HG03521 (cell line): Measurements from ENCODE around the gene RGP1.

Experiments
- ATAC-seq: cut with Tn5 transposase; IDR thresholded peaks from one replicate; pipeline ENCODE4 v1.9.1; 2021; ENCODE audit warnings: mild to moderate bottlenecking, moderate library complexity; ENCODE audit not compliant: unreplicated experiment

Gene RGP1

GRCh38 chr9:35769763-35770162 lies 20.7 kb downstream of the RGP1 start:
- ATAC-seq: no peak

- no peak for ATAC-seq
Measured at GRCh38 chr9:35771075-35771433, 22.0 kb downstream of the RGP1 start.

GRCh38 chr9:35771534-35771933 lies 22.4 kb downstream of the RGP1 start:
- ATAC-seq: no peak

DNA sequence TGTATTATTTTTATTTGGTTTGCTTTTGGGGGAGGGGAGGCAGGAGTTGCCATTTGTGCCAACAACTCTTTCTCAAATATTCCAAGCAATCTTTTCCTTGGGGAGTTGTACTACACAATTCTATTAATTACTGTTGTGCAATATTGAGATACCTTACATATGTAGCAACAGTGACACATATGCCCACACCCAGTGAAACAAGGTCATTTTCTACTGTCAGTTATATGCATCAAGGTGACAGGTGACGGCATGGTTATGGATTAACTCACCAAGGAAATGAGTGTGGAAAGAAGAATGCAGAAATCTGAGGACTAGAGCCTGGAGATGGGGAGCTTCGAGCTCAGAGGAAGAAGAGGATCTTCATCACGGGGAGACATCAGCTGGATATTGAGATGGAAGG lies 22.9 kb downstream of the RGP1 start:
- ATAC-seq: no peak

DNA sequence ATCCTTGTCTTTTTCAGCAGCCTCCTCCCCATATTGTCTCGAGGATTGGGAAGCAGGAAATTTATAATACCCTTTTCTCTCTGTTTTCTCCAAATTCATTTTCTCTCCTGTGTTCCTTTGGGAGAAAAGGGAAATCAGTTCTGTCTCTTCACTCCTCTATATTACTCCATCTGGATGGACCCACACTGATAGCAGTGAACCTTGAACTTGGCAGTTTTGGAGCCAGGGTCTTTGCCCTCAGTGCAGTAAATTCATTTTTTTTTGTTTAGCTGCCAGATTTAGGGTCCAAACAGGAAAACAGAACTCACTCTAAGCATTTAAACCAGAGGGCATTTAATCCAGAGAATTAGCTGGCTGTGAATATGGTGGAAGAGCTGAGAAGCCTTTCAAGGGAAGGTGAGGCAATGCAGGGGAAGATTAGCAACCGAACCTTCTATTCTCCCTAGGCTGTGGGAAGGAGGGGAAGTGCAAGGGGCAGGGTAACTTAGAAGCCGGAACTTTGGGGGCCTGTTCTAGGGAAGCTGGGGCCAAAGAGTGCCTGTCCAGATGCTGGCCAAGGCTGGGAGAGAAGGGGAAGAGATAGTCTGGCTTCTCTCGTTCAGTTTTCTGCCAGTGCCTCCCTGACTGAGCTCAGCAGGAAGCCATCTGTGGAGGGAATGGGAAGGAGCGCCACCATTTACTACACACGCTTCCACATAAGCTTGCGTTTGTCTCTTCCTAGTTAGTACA lies 26.0 kb downstream of the RGP1 start:
- ATAC-seq: no peak

GRCh38 chr9:35776018-35776417 lies 26.9 kb downstream of the RGP1 start:
- ATAC-seq: no peak

GRCh38 chr9:35778496-35778895 lies 29.4 kb downstream of the RGP1 start:
- no peak for ATAC-seq

- no peak for ATAC-seq
Measured at GRCh38 chr9:35781066-35781465, 32.0 kb downstream of the RGP1 start.

- ATAC-seq: no peak
Measured at GRCh38 chr9:35783418-35783817, 34.3 kb downstream of the RGP1 start.

DNA sequence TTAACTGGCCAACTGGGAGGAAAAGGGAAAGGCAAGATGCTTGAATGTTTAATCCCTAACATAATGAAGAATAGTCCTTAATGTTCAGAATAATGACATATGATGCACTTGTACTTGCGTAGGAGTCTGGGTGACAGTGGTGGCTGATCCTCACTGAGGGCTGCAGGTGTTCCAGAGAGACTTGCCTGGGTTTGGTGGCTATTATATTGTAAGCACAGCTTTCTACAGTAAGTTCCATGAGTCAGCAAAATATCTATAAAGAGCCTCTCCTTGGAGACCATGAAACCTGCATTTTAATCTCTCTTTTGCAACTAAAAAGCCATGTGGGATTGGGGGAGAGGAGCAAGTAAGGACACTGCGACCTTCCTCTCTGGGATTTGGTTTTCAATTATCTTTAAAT lies 40.5 kb downstream of the RGP1 start:
- no peak for ATAC-seq

DNA sequence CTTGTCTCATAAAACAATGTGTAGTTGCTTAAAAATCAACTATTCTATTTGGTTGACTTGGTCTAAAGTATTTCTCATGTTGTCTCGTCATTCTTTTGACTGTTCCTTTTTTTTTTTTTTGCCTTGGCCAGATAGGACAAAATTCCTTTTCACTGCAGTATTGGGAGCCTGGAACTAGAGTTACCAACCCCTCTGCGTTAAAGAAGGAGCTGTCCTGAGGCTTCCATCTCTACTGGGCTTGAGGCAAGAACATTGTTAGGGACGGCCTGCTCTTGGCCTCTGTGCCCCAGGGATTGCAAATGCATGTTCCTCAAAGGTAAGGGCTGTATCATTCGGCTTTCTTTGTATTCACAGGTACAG lies 40.9 kb downstream of the RGP1 start:
- ATAC-seq: no peak

DNA sequence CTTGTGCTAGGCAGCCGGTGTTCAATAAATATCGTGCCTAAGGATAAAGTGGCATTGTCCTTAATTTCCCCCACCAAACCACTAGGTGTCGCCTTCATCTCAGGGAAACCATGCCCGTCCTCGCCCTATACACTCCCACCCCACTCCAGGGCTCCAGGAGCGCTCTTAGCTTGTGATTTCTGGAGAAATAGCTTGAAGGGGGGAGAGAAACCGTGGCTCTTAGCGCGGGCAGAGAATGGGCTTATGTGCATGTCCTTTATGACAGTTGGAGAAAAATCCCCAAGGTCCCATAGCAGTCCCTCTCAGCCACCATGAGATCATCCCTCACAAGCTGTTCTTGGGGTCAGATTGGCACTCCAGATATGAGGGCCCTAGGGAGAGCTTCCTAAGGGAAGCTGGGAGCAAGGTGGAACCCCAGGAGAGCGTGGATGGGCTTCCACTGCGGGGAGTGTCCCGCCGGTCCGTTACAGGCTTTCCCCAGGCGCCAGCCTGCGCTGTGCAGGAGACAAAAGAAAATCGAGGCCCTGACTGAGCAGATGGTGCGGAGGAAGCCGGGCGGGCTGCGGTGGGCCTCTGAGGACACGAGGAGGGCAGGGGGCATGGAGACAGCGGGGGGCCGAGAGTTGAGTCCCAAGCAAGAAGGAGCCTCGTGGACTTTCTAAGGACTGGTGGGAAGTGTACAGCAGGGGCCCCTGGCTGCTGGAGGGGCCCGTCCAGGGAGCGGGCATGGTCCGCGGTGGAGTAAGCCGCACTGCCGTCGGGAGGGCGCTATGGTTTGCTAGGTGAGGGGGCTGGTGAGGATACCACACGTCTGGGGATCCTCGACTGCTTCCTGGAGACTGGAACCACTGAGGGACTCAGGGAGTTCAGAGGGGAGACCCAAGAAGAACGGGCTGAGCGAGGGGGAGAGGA lies 41.6 kb downstream of the RGP1 start:
- no peak for ATAC-seq

DNA sequence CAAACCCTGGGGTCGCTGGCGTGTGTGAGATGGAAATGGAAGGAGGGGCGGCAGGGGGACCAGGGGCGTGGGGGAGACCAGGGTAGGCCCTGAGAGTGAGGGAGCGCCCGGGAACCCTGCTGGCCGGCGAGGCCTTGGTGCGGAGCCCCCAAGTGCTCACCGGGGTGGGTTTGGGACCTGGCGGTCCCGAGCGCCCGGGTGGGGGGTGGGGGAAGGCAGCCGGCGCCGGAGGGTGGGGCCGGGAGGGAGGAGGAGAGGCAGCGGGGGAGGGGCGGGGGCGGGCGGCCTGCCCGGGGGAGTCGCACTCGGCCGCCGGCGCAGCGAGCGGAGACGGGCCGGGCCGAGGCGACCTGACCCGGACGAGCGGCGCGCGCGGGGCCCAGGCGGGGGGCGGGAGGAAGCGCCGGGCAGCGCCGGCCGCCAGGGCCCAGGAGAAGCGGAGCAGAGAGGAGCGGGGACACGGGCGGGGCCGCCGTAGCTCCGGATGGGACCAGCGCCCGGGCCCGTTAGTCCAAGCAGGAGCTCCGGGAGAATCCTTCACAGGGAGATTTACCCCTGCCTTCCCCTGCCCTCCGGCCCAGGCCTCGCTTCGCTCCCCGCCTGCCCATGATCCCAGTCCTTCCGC lies 42.3 kb downstream of the RGP1 start, which contains the start of gene NPR2:
Gene NPR2 (plus strand): TSS at position 295 of the 625 bp plus-strand sequence. CDS start 818 bp downstream, outside the sequence.
- no peak for ATAC-seq

DNA sequence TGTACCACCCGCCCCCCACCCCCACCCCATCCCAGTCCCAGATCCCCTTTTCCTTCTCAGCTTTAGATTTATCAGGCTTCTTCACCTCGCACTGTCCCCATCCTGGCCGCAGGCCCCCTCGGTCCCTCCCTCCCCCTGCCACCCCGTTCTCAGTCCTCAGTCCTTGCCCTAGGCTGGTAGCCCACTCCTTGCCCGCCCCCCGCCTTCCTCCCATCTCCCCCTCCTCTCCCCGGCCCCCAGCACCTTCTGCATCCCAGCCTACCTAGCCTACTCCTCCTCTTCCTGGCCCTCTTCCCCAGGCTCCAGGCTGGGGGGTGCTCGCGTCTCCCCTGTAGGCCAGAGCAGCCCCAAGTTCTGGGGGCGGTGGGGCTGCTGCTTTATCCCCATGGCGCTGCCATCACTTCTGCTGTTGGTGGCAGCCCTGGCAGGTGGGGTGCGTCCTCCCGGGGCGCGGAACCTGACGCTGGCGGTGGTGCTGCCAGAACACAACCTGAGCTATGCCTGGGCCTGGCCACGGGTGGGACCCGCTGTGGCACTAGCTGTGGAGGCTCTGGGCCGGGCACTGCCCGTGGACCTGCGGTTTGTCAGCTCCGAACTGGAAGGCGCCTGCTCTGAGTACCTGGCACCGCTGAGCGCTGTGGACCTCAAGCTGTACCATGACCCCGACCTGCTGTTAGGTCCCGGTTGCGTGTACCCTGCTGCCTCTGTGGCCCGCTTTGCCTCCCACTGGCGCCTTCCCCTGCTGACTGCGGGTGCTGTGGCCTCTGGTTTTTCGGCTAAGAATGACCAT lies 43.1 kb downstream of the RGP1 start:
- no peak for ATAC-seq

GRCh38 chr9:35792826-35793225 lies 43.7 kb downstream of the RGP1 start:
- no peak for ATAC-seq

DNA sequence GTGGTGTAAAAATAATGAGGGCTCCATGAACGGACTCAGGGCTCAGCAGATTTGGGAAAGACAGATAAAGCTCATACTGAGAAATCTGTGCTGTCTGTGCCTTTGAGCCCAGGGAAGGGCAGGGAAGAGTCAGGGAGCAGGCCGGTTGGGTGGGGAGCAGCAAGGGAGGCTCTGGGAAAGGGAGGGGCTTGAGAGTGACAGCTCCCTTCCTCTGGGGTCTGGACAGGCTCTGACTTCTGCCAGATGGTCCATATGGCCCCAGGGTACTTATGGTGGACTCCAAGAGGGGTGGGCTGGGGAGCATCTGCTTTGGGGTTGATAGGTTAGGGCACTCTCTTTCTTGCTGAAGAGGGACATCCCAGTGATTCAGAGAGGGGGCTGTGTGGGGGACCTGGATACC lies 44.4 kb downstream of the RGP1 start:
- ATAC-seq: no peak

- ATAC-seq: no peak
Measured at GRCh38 chr9:35795695-35796094, 46.6 kb downstream of the RGP1 start.

- no peak for ATAC-seq
Measured at GRCh38 chr9:35797311-35798109, 48.4 kb downstream of the RGP1 start.

DNA sequence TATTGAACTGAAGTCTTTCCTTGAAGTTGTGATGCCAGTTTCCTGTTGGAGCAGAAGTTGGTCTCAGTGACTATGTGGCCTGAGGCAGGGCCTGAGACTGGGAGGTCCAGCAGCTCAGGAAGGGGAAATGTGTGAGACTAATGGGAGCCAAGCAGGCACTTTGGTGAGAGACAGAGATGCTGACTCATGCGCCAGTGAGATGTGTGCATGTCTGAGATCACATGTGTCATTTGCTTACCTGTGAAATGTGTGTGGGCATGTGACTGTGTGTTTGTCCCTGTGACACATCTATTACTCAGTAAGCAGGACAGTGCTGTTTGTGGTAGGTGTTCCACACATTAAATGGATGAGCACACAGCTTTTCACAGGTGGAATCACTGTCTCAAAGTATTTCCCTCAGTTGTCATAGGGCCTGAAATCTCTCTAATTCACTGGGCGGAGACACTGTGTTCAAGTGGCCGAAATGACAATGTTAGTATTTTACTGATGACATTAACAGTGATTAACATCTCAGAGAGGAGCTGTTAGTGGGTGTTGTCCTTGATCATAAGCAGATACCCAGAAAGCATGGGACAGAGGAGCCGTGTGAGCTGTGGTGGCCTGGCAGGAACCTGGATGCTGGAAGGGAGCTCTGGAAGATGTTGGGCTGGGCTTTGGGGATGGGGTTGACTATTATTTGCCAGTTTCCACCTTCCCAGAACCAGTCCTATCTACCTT lies 49.7 kb downstream of the RGP1 start:
- ATAC-seq: no peak

- ATAC-seq: no peak
Measured at GRCh38 chr9:35800530-35800929, 51.4 kb downstream of the RGP1 start.
